VCaP (cell line): ENCODE measurements around the gene COL25A1.

ENCODE experiments used
- H3K27ac ChIP-seq: fragments of 450-650 bp; 2 replicates; pipeline ENCODE4 v1.5.1; 2017
- TF ChIP-seq, protein P1 (sequence below): fragments of 450-650 bp; conservative IDR thresholded peaks from 2 replicates; pipeline ENCODE4 v1.5.1; 2017; ENCODE audit warnings: mild to moderate bottlenecking, moderate library complexity

The COL25A1 gene

DNA sequence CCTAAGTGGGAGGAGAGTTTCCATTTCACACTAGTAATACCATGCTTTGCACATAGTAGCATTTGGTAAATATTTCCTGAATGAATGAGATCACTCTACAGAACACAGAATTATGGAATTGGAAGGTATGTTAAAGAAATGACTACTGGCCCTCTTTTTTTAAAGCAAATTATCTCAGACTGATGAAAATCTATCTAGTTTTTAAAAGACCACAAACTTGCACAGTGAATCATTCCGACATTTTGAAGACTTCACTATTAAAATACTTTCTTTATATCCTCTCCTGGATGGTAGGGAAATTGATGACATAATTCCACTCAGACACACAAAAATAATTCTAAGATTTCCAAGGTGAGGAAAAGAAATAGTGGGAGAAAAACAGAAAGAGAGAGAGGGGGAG lies 471.2 kb downstream of the COL25A1 start:
- TF ChIP-seq, protein P1, sequence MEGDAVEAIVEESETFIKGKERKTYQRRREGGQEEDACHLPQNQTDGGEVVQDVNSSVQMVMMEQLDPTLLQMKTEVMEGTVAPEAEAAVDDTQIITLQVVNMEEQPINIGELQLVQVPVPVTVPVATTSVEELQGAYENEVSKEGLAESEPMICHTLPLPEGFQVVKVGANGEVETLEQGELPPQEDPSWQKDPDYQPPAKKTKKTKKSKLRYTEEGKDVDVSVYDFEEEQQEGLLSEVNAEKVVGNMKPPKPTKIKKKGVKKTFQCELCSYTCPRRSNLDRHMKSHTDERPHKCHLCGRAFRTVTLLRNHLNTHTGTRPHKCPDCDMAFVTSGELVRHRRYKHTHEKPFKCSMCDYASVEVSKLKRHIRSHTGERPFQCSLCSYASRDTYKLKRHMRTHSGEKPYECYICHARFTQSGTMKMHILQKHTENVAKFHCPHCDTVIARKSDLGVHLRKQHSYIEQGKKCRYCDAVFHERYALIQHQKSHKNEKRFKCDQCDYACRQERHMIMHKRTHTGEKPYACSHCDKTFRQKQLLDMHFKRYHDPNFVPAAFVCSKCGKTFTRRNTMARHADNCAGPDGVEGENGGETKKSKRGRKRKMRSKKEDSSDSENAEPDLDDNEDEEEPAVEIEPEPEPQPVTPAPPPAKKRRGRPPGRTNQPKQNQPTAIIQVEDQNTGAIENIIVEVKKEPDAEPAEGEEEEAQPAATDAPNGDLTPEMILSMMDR: no peak
- no peak overlapping the region for H3K27ac ChIP-seq

DNA sequence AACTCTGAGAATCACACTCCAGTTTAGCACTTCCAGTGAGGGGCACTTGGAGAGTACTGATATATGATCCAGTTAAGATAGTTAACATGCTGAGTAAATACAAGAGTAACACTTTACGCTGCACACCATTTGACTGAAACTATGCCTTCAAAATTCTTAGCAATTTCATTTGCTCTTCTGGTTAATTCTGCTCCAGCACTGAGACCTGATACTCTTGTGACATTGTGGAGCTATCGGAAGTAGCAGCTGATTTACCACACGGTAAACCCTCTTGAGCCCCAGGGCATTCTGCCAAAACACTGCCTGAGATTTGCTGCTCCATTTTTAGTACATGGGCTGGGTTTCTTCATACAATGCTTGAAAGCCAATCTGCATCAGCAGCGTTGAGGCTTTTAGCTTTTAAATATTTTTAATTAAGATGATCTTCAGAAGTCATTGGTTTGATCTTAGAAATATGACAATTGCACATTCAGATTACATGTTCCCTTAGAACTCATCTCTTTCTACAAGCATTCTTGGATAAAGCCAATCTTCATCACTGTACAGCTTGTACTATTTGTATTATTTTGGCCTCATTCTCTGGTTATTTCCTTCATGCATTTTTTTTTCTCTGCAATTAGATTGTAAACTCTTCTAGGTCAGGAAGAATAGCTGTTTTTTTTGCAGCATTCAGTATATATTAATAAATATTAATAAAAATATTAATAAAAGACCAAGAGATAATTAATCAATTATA lies 471.8 kb downstream of the COL25A1 start:
- no peak overlapping the region for H3K27ac ChIP-seq
- TF ChIP-seq, protein P1: no peak

DNA sequence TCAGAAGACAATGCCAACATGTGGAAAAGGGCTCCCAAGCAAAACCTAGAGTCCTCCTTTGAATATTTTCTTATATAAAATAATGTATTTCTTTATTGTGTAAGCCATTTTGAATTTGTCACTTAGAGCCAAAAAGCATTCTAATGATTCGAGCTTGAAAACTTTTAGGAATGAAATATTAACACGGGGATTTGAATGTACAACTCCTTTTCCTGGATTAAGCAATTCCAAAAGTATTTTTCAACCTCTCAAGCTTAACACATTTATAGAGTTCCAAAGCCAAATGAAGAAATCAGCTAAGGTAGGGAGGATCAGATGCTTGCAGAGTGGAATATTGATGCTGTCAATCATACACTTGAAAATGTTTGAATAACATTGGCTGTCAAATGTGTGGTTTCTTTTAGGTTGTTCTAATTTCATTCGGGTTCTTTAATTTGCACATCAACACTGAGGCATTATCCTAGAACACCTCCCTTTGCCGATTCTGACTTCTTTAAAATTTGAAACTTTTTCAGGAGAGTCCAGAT lies 472.4 kb downstream of the COL25A1 start:
- TF ChIP-seq, protein P1: no peak
- H3K27ac ChIP-seq: no peak overlapping the region

DNA sequence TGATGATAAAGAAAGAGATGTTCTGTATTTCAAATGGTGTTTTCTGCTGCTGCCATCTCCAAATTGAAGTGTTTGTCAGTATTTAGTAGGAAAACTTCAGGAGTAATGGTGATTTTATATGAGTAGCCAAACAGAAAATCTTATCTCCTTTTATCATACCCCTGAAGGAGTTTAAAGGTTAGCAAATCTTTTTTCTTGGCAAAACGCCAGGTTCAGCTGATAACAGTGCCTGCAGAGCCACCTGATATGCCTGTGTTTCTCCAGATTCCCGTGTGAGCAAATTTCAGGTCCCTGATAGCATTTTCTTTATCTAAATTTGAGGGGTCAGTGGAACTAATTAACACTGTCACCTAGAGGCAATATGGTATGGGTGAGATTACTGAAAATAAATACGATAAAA lies 473.8 kb downstream of the COL25A1 start:
- TF ChIP-seq, protein P1: no peak
- H3K27ac ChIP-seq: no peak overlapping the region

DNA sequence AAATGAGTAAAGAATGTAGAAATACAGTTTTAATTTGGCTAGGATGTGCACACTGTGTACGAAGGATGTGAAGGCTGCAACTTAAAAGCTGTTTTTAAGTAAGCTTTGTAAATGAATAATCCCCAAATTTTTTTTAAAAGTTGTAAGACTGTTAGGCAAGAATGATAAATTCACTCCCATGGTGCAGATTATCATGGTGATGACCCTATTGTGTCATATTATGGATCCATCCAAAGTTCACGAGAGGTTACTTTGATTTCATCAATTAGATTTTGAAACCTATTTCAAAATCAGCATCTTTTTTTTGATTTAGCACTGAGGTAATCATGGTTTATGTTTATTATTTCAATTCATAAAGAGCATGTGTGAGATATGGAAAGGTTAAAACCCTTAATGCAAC lies 476.7 kb downstream of the COL25A1 start:
- no peak overlapping the region for H3K27ac ChIP-seq
- TF ChIP-seq, protein P1: no peak

DNA sequence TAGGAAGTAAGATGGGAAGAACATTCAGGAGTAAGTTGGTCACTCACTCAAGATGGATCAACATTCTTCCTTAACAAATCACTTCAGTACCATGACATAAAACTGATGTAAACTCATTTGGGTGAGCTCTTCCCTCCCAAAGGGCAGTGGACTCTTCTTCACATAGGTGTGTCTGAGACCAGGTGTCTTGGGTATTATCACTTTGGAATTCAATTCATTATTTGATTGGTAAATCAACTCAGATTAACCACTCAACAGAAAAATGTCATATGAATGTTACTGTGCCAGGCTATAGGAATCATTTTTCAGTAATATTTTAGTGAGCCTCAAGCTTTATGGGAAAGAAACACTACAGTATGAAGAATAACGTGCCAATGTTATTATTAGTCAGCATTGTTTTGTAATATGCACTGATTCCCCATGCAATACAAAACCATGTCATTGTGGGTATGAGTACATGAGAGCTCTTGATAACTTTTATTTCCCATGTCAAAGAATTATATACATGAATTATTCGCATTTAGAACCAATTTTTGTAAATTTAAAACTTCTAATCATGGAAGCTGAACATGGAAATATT lies 481.0 kb downstream of the COL25A1 start:
- no peak overlapping the region for H3K27ac ChIP-seq
- TF ChIP-seq, protein P1: no peak

DNA sequence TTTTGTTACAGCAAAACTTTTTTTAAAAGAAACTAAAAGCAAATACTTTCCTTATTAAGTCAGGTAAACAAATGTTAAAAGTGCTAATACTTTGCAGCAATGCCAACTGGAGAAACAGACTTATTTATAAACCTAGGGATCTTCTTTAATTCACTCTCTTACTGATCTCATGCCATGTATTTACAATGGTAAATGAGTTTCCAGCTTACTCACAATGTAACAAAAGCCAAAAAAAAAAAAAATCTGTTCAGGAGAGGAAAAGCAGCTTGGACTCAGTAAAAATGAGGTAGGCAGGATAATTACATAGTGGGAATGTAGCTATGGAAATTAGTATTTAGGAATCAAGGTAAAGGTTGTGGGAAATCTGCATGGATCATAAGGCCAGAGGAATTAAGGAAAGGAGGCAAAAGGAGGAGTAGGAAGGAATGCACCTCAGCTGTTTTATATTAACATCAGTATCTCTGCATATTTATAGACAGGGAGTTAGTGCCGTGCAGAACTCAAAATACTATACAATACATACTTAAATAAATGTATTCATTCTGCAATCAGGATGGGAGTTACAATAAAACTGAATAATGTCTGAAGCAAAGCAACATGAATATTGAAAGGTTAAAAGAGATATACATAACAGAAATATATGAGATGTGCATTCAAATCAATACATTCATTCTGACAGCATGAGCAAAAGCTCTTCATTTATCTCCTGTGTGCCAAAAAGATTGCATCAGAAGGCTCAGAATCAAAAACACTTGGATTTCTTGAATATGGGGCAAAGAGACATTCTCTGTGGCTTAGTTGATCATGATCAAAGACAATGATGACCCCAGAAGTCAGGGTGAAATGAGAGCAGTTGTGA lies 481.7 kb downstream of the COL25A1 start:
- H3K27ac ChIP-seq: no peak overlapping the region
- TF ChIP-seq, protein P1: no peak
